HepG2 (cell line): Measurements from ENCODE around the gene TUBB. TPM values are rescaled to one million over a fixed set of nuclear protein-coding genes. Genes with fewer than 3 reads are reported as not detected.

Source experiments
- ARHGAP35 ChIP-seq: sonication (generic); formaldehyde crosslinking; IDR thresholded peaks from 2 replicates; pipeline ENCODE4 v1.9.0; 2022; ENCODE audit warnings: mild to moderate bottlenecking, inconsistent platforms, moderate library complexity, missing genetic modification reagents, borderline replicate concordance
- HNRNPK ChIP-seq: fragments of 200-400 bp; formaldehyde crosslinking; IDR thresholded peaks from 2 replicates; pipeline ENCODE4 v1.6.1; 2018; ENCODE audit warnings: low read length, low read depth, moderate library complexity, mild to moderate bottlenecking; ENCODE audit not compliant: poor library complexity, severe bottlenecking
- LRRFIP1 ChIP-seq: sonication (generic); formaldehyde crosslinking; conservative IDR thresholded peaks from 2 replicates; pipeline ENCODE4 v1.4.0; 2020; ENCODE audit warnings: missing genetic modification reagents
- MATR3 ChIP-seq: sonication (generic); formaldehyde crosslinking; IDR thresholded peaks from 2 replicates; pipeline ENCODE4 v1.4.0; 2020; ENCODE audit warnings: missing genetic modification reagents
- MED8 ChIP-seq: sonication (generic); formaldehyde crosslinking; IDR thresholded peaks from 2 replicates; pipeline ENCODE4 v1.8.1; 2023; ENCODE audit warnings: mild to moderate bottlenecking, missing genetic modification reagents; ENCODE audit not compliant: insufficient replicate concordance
- MIER3 ChIP-seq: IDR thresholded peaks from 2 replicates; pipeline ENCODE4 v1.6.1; 2016; ENCODE audit warnings: missing compliant biosample characterization, borderline replicate concordance
- NONO ChIP-seq, 2 experiments: fragments of 450-650 bp in 1 of 2; sonication (generic) in 1 of 2; formaldehyde crosslinking in 1 of 2; IDR thresholded peaks in 1 of 2; conservative IDR thresholded peaks in 1 of 2; 2 replicates each; pipeline versions ENCODE4 v1.6.1 to v1.8.0; 2017 to 2022; ENCODE audit warnings: mild to moderate bottlenecking in 1 of 2, missing genetic modification reagents in 1 of 2, moderate library complexity in 1 of 2
- PHF20 ChIP-seq: sonication (generic); formaldehyde crosslinking; IDR thresholded peaks from 2 replicates; pipeline ENCODE4 v1.5.0; 2020; ENCODE audit warnings: mild to moderate bottlenecking, missing genetic modification reagents
- RAD51 ChIP-seq: fragments of 450-650 bp; IDR thresholded peaks from 2 replicates; pipeline ENCODE4 v1.6.1; 2016; ENCODE audit warnings: borderline replicate concordance
- SMARCE1 ChIP-seq: fragments of 450-650 bp; IDR thresholded peaks from 2 replicates; pipeline ENCODE4 v1.6.1; 2017; ENCODE audit warnings: borderline replicate concordance
- SNRNP70 ChIP-seq: fragments of 200-400 bp; formaldehyde crosslinking; IDR thresholded peaks from 2 replicates; pipeline ENCODE4 v1.6.1; 2017; ENCODE audit warnings: mild to moderate bottlenecking, low read depth, low read length, moderate library complexity
- SOX5 ChIP-seq: IDR thresholded peaks from 2 replicates; pipeline ENCODE4 v1.6.1; 2016; ENCODE audit warnings: borderline replicate concordance
- TOE1 ChIP-seq: sonication (generic); formaldehyde crosslinking; IDR thresholded peaks from 2 replicates; pipeline ENCODE4 v1.4.0; 2020; ENCODE audit warnings: mild to moderate bottlenecking, missing genetic modification reagents
- YEATS4 ChIP-seq: sonication (generic); formaldehyde crosslinking; IDR thresholded peaks from 2 replicates; pipeline ENCODE4 v1.4.0; 2020; ENCODE audit warnings: missing genetic modification reagents, borderline replicate concordance
- ZMYM2 ChIP-seq: sonication (generic); formaldehyde crosslinking; IDR thresholded peaks from 2 replicates; pipeline ENCODE4 v1.8.0; 2022; ENCODE audit warnings: mild to moderate bottlenecking, missing genetic modification reagents
- ZNF235 ChIP-seq: sonication (generic); formaldehyde crosslinking; IDR thresholded peaks from 2 replicates; pipeline ENCODE4 v1.8.1; 2023; ENCODE audit warnings: mild to moderate bottlenecking, missing genetic modification reagents, borderline replicate concordance
- ZNF432 ChIP-seq: sonication (generic); formaldehyde crosslinking; IDR thresholded peaks from 2 replicates; pipeline ENCODE4 v1.5.0; 2020; ENCODE audit warnings: missing genetic modification reagents, mild to moderate bottlenecking, borderline replicate concordance
- ZNF460 ChIP-seq: sonication (generic); formaldehyde crosslinking; IDR thresholded peaks from 2 replicates; pipeline ENCODE4 v1.5.1; 2020; ENCODE audit warnings: missing genetic modification reagents, mild to moderate bottlenecking, borderline replicate concordance
- ZNF547 ChIP-seq: sonication (generic); formaldehyde crosslinking; IDR thresholded peaks from 2 replicates; pipeline ENCODE4 v1.5.1; 2020; ENCODE audit warnings: mild to moderate bottlenecking, missing genetic modification reagents
- ZNF660 ChIP-seq: sonication (generic); formaldehyde crosslinking; IDR thresholded peaks from 2 replicates; pipeline ENCODE4 v1.5.1; 2020; ENCODE audit warnings: mild to moderate bottlenecking, low read depth, missing genetic modification reagents, borderline replicate concordance
- ZNF83 ChIP-seq: sonication (generic); formaldehyde crosslinking; IDR thresholded peaks from 2 replicates; pipeline ENCODE4 v1.4.0; 2020; ENCODE audit warnings: missing genetic modification reagents, mild to moderate bottlenecking, borderline replicate concordance
- polyA plus RNA-seq, 8 experiments: library from polyadenylated mRNA; depleted of rRNA in 3 of 8; stranded (reverse) in 7 of 8; unstranded in 1 of 8; fragments of >200 nt; fragmentation: Illumina TruSeq in 4 of 8; extraction: Trizol in 4 of 8; gene quantifications; 2 replicates each; pipeline versions ENCODE4 v1.2.1 to v1.2.3, GENCODE V29; 2011 to 2016; ENCODE audit warnings: low read depth in 4 of 8, missing spikeins in 1 of 8, mixed read lengths in 1 of 8; ENCODE audit not compliant: insufficient read depth in 1 of 8
- total RNA-seq, 5 experiments: library from RNA; depleted of rRNA; stranded (reverse); fragments of >200 nt; fragmentation: Illumina TruSeq; extraction: Trizol; gene quantifications; 2 replicates each; pipeline ENCODE4 v1.2.3, GENCODE V29; 2016; ENCODE audit warnings: low read depth in 1 of 5
- TF ChIP-seq, protein P1 (sequence below), 2 experiments: sonication (generic) in 1 of 2; formaldehyde crosslinking in 1 of 2; IDR thresholded peaks; 2 replicates each; pipeline versions ENCODE4 v1.4.0 to v1.6.1; 2018 to 2020; ENCODE audit warnings: missing genetic modification reagents in 2 of 2, borderline replicate concordance in 1 of 2, low read depth in 1 of 2, mild to moderate bottlenecking in 1 of 2, missing biosample characterization in 1 of 2
- TF ChIP-seq, protein P2 (sequence below): sonication (generic); formaldehyde crosslinking; IDR thresholded peaks from 2 replicates; pipeline ENCODE4 v1.8.0; 2022; ENCODE audit warnings: missing genetic modification reagents, mild to moderate bottlenecking, borderline replicate concordance

TUBB gene
- total and polyA plus RNA-seq, 2 of the 13 experiments (the other 11 are each of a cell fraction or from before 2014, with no cell fraction given): 911 to 1,163 TPM

- TF ChIP-seq SMARCE1 (no peak), SNRNP70 (no peak), MATR3 (CRISPR knock-in tag) (peak; percentile 64; the same call in 1 of the 2 replicates), ZNF432 (CRISPR knock-in tag) (no peak), ZNF235 (CRISPR knock-in tag) (0 out of 2 replicates have a peak, but pooled peaks have one; percentile 11), ZNF83 (no peak), TOE1 (CRISPR knock-in tag) (peak; percentile 56), NONO (IDR thresholded peaks at IDR 0.05) (no peak), NONO (CRISPR knock-in tag; conservative IDR thresholded peaks at IDR 0.05) (peak; percentile 89), HNRNPK (no peak), SOX5 (CRISPR knock-in tag) (peak; percentile 58; the same call in 1 of the 2 replicates), MIER3 (CRISPR knock-in tag) (peak; percentile 60; the same call in 1 of the 2 replicates), YEATS4 (CRISPR knock-in tag) (peak; percentile 62), LRRFIP1 (no peak), ZNF660 (CRISPR knock-in tag) (no peak), ZNF460 (CRISPR knock-in tag) (no peak; the same call in 1 of the 2 replicates), PHF20 (CRISPR knock-in tag) (peak; percentile 92), RAD51 (no peak), MED8 (CRISPR knock-in tag) (peak; percentile 9), ZNF547 (CRISPR knock-in tag) (peak; percentile 90), ARHGAP35 (peak; percentile 81), ZMYM2 (CRISPR knock-in tag) (no peak)
- TF ChIP-seq, protein P1, sequence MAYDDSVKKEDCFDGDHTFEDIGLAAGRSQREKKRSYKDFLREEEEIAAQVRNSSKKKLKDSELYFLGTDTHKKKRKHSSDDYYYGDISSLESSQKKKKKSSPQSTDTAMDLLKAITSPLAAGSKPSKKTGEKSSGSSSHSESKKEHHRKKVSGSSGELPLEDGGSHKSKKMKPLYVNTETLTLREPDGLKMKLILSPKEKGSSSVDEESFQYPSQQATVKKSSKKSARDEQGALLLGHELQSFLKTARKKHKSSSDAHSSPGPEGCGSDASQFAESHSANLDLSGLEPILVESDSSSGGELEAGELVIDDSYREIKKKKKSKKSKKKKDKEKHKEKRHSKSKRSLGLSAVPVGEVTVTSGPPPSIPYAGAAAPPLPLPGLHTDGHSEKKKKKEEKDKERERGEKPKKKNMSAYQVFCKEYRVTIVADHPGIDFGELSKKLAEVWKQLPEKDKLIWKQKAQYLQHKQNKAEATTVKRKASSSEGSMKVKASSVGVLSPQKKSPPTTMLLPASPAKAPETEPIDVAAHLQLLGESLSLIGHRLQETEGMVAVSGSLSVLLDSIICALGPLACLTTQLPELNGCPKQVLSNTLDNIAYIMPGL (CRISPR knock-in tag; IDR thresholded peaks at IDR 0.05; ENCODE audit: borderline replicate concordance in 1 of 2, low read depth in 1 of 2): peak; percentile 95 to 97
- TF ChIP-seq, protein P2, sequence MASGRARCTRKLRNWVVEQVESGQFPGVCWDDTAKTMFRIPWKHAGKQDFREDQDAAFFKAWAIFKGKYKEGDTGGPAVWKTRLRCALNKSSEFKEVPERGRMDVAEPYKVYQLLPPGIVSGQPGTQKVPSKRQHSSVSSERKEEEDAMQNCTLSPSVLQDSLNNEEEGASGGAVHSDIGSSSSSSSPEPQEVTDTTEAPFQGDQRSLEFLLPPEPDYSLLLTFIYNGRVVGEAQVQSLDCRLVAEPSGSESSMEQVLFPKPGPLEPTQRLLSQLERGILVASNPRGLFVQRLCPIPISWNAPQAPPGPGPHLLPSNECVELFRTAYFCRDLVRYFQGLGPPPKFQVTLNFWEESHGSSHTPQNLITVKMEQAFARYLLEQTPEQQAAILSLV (CRISPR knock-in tag): peak; percentile 8; the same call in 1 of the 2 replicates
Observed at GRCh38 chr6:30672445-30673253, 47.5 kb upstream of the TUBB start, which contains the start of gene DHX16 (continued).
